Measurements from ENCODE around the gene SLC35G4. TPM values are rescaled to one million over a fixed set of nuclear protein-coding genes. Genes with fewer than 3 reads are reported as not detected.

Gene SLC35G4
- not detected in 2 replicates for total RNA-seq

DNA sequence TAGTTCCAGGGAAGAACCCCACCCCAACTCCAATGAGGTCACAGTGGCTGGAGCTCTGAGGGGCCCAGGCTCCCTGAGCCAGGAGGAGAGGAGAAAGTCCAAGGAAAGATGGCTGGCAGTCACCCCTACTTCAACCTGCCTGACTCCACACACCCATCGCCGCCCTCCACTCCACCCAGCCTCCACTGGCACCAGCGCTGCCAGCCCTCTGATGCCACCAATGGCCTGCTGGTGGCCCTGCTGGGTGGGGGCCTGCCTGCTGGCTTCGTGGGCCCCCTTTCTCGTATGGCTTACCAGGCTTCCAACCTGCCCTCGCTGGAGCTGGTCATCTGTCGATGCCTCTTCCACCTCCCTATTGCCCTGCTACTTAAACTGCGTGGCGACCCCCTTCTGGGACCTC, at the start of gene SLC35G4:
TSS of gene SLC35G4 (plus strand) at position 109 of the 400 bp plus-strand sequence. CDS start at position 109, 0 bp downstream.

Other genes starting within 250 kb of the SLC35G4 start
- 1.2 and 1.5 TPM in 2 replicates for gene GNAL, start 79.7 kb downstream of the SLC35G4 start, total RNA-seq
- 33.3 and 38.2 TPM in 2 replicates for gene CHMP1B, start 241.8 kb downstream of the SLC35G4 start, total RNA-seq

Data from cardiac ventricle fibroblast (primary cell).